ENCODE data around the gene HNRNPF.

Gene HNRNPF

GRCh38 chr10:43380610-43381222 lies 28.3 kb downstream of the HNRNPF start:
- no peak overlapping the region for H3K27ac ChIP-seq (ENCODE audit: low read depth, low read length)
- no peak overlapping the region for H3K9ac ChIP-seq (ENCODE audit: low read length in 5 of 5)
- H3K36me3 ChIP-seq (ENCODE audit: control insufficient read depth in 5 of 5, insufficient read depth in 5 of 5, low read length in 5 of 5) = peaks cover 0 to 12% (median 8%) of the 10 kb centered on the region in 5 donors
- H3K4me1 ChIP-seq (ENCODE audit: control insufficient read depth in 5 of 5, insufficient read depth in 5 of 5, low read length in 5 of 5) = no peaks in the 10 kb centered on the region
- H3K9me3 ChIP-seq (ENCODE audit: control insufficient read depth in 5 of 5, low read length in 5 of 5) = no peaks in the 10 kb centered on the region
- no peak overlapping the region for H3K4me3 ChIP-seq (ENCODE audit: low read depth in 1 of 5, low read length in 5 of 5)
- no peaks in the 10 kb centered on the region for H3K27me3 ChIP-seq (ENCODE audit: control insufficient read depth in 5 of 5, insufficient read depth in 4 of 5, low read length in 5 of 5)

GRCh38 chr10:43377424-43377883 lies 31.5 kb downstream of the HNRNPF start:
- H3K4me1 ChIP-seq (ENCODE audit: control insufficient read depth in 5 of 5, insufficient read depth in 5 of 5, low read length in 5 of 5) = no peaks in the 10 kb centered on the region

GRCh38 chr10:43376828-43377423 lies 32.1 kb downstream of the HNRNPF start:
- Histone ChIP-seq H3K27me3 (ENCODE audit: control insufficient read depth in 5 of 5, insufficient read depth in 4 of 5, low read length in 5 of 5) (peaks cover 0 to 3% (median 0%) of the 10 kb centered on the region in 5 donors), H3K9ac (ENCODE audit: low read length in 5 of 5) (no peak overlapping the region), H3K4me1 (ENCODE audit: control insufficient read depth in 5 of 5, insufficient read depth in 5 of 5, low read length in 5 of 5) (no peaks in the 10 kb centered on the region), H3K9me3 (ENCODE audit: control insufficient read depth in 5 of 5, low read length in 5 of 5) (no peaks in the 10 kb centered on the region), H3K27ac (ENCODE audit: low read depth, low read length) (no peak overlapping the region), H3K36me3 (ENCODE audit: control insufficient read depth in 5 of 5, insufficient read depth in 5 of 5, low read length in 5 of 5) (no peaks in the 10 kb centered on the region), H3K4me3 (ENCODE audit: low read depth in 1 of 5, low read length in 5 of 5) (no peak overlapping the region)

More at GRCh38 chr10:43377424-43377883, 31.5 kb downstream of the HNRNPF start:
- peaks cover 0 to 3% (median 0%) of the 10 kb centered on the region in 5 donors for H3K27me3 ChIP-seq (ENCODE audit: control insufficient read depth in 5 of 5, insufficient read depth in 4 of 5, low read length in 5 of 5)
- H3K9me3 ChIP-seq (ENCODE audit: control insufficient read depth in 5 of 5, low read length in 5 of 5) = no peaks in the 10 kb centered on the region
- no peak overlapping the region for H3K9ac ChIP-seq (ENCODE audit: low read length in 5 of 5)
- H3K4me3 ChIP-seq (ENCODE audit: low read depth in 1 of 5, low read length in 5 of 5) = no peak overlapping the region
- no peaks in the 10 kb centered on the region for H3K36me3 ChIP-seq (ENCODE audit: control insufficient read depth in 5 of 5, insufficient read depth in 5 of 5, low read length in 5 of 5)
- H3K27ac ChIP-seq (ENCODE audit: low read depth, low read length) = no peak overlapping the region

GRCh38 chr10:43376046-43376635 lies 32.8 kb downstream of the HNRNPF start:
- Histone ChIP-seq H3K9ac (ENCODE audit: low read length in 5 of 5) (no peak overlapping the region), H3K27ac (ENCODE audit: low read depth, low read length) (no peak overlapping the region), H3K4me1 (ENCODE audit: control insufficient read depth in 5 of 5, insufficient read depth in 5 of 5, low read length in 5 of 5) (no peaks in the 10 kb centered on the region)

GRCh38 chr10:43375401-43376020 lies 33.5 kb downstream of the HNRNPF start:
- Histone ChIP-seq H3K9ac (ENCODE audit: low read length in 5 of 5) (no peak overlapping the region), H3K4me1 (ENCODE audit: control insufficient read depth in 5 of 5, insufficient read depth in 5 of 5, low read length in 5 of 5) (no peaks in the 10 kb centered on the region), H3K9me3 (ENCODE audit: control insufficient read depth in 5 of 5, low read length in 5 of 5) (no peaks in the 10 kb centered on the region), H3K36me3 (ENCODE audit: control insufficient read depth in 5 of 5, insufficient read depth in 5 of 5, low read length in 5 of 5) (no peaks in the 10 kb centered on the region), H3K4me3 (ENCODE audit: low read depth in 1 of 5, low read length in 5 of 5) (no peak overlapping the region), H3K27ac (ENCODE audit: low read depth, low read length) (no peak overlapping the region), H3K27me3 (ENCODE audit: control insufficient read depth in 5 of 5, insufficient read depth in 4 of 5, low read length in 5 of 5) (peaks cover 0 to 3% (median 0%) of the 10 kb centered on the region in 5 donors)

More at GRCh38 chr10:43376046-43376635, 32.8 kb downstream of the HNRNPF start:
- Histone ChIP-seq H3K4me3 (ENCODE audit: low read depth in 1 of 5, low read length in 5 of 5) (no peak overlapping the region), H3K36me3 (ENCODE audit: control insufficient read depth in 5 of 5, insufficient read depth in 5 of 5, low read length in 5 of 5) (no peaks in the 10 kb centered on the region), H3K27me3 (ENCODE audit: control insufficient read depth in 5 of 5, insufficient read depth in 4 of 5, low read length in 5 of 5) (peaks cover 0 to 3% (median 0%) of the 10 kb centered on the region in 5 donors), H3K9me3 (ENCODE audit: control insufficient read depth in 5 of 5, low read length in 5 of 5) (no peaks in the 10 kb centered on the region)

GRCh38 chr10:43374194-43374593 lies 34.8 kb downstream of the HNRNPF start:
- no peaks in the 10 kb centered on the region for H3K36me3 ChIP-seq (ENCODE audit: control insufficient read depth in 5 of 5, insufficient read depth in 5 of 5, low read length in 5 of 5)
- peaks cover 0 to 3% (median 0%) of the 10 kb centered on the region in 5 donors for H3K27me3 ChIP-seq (ENCODE audit: control insufficient read depth in 5 of 5, insufficient read depth in 4 of 5, low read length in 5 of 5)
- H3K4me1 ChIP-seq (ENCODE audit: control insufficient read depth in 5 of 5, insufficient read depth in 5 of 5, low read length in 5 of 5) = no peaks in the 10 kb centered on the region
- no peak overlapping the region for H3K9ac ChIP-seq (ENCODE audit: low read length in 5 of 5)
- H3K4me3 ChIP-seq (ENCODE audit: low read depth in 1 of 5, low read length in 5 of 5) = no peak overlapping the region
- no peaks in the 10 kb centered on the region for H3K9me3 ChIP-seq (ENCODE audit: control insufficient read depth in 5 of 5, low read length in 5 of 5)
- no peak overlapping the region for H3K27ac ChIP-seq (ENCODE audit: low read depth, low read length)

GRCh38 chr10:43373461-43373860 lies 35.5 kb downstream of the HNRNPF start:
- no peak overlapping the region for H3K4me3 ChIP-seq (ENCODE audit: low read depth in 1 of 5, low read length in 5 of 5)
- peaks cover 0 to 3% (median 0%) of the 10 kb centered on the region in 5 donors for H3K27me3 ChIP-seq (ENCODE audit: control insufficient read depth in 5 of 5, insufficient read depth in 4 of 5, low read length in 5 of 5)
- no peaks in the 10 kb centered on the region for H3K9me3 ChIP-seq (ENCODE audit: control insufficient read depth in 5 of 5, low read length in 5 of 5)
- no peaks in the 10 kb centered on the region for H3K36me3 ChIP-seq (ENCODE audit: control insufficient read depth in 5 of 5, insufficient read depth in 5 of 5, low read length in 5 of 5)
- no peak overlapping the region for H3K27ac ChIP-seq (ENCODE audit: low read depth, low read length)
- no peaks in the 10 kb centered on the region for H3K4me1 ChIP-seq (ENCODE audit: control insufficient read depth in 5 of 5, insufficient read depth in 5 of 5, low read length in 5 of 5)
- no peak overlapping the region for H3K9ac ChIP-seq (ENCODE audit: low read length in 5 of 5)

- H3K4me1 ChIP-seq (ENCODE audit: control insufficient read depth in 5 of 5, insufficient read depth in 5 of 5, low read length in 5 of 5) = no peaks in the 10 kb centered on the region
- H3K27me3 ChIP-seq (ENCODE audit: control insufficient read depth in 5 of 5, insufficient read depth in 4 of 5, low read length in 5 of 5) = peaks cover 0 to 3% (median 0%) of the 10 kb centered on the region in 5 donors
- no peaks in the 10 kb centered on the region for H3K36me3 ChIP-seq (ENCODE audit: control insufficient read depth in 5 of 5, insufficient read depth in 5 of 5, low read length in 5 of 5)
- no peaks in the 10 kb centered on the region for H3K9me3 ChIP-seq (ENCODE audit: control insufficient read depth in 5 of 5, low read length in 5 of 5)
- no peak overlapping the region for H3K9ac ChIP-seq (ENCODE audit: low read length in 5 of 5)
- H3K27ac ChIP-seq (ENCODE audit: low read depth, low read length) = no peak overlapping the region
- H3K4me3 ChIP-seq (ENCODE audit: low read depth in 1 of 5, low read length in 5 of 5) = no peak overlapping the region
Observed at GRCh38 chr10:43372765-43373361, 36.1 kb downstream of the HNRNPF start.

- Histone ChIP-seq H3K9ac (ENCODE audit: low read length in 5 of 5) (no peak within 1 kb of the TSS), H3K9me3 (ENCODE audit: control insufficient read depth in 5 of 5, low read length in 5 of 5) (no peaks in the 10 kb centered on the region)
Observed at GRCh38 chr10:43371418-43371817, 37.6 kb downstream of the HNRNPF start, which contains the start of gene FXYD4. FXYD4 (plus strand) TSS chr10:43371636; CDS start chr10:43373747, 2,111 bp downstream.

More at GRCh38 chr10:43371418-43371817, 37.6 kb downstream of the HNRNPF start, which contains the start of gene FXYD4:
- Histone ChIP-seq H3K4me1 (ENCODE audit: control insufficient read depth in 5 of 5, insufficient read depth in 5 of 5, low read length in 5 of 5) (no peaks in the 10 kb centered on the region), H3K4me3 (ENCODE audit: low read depth in 1 of 5, low read length in 5 of 5) (no peak within 1 kb of the TSS), H3K36me3 (ENCODE audit: control insufficient read depth in 5 of 5, insufficient read depth in 5 of 5, low read length in 5 of 5) (no peaks in the 10 kb centered on the region), H3K27ac (ENCODE audit: low read depth, low read length) (no peak within 1 kb of the TSS), H3K27me3 (ENCODE audit: control insufficient read depth in 5 of 5, insufficient read depth in 4 of 5, low read length in 5 of 5) (peaks cover 0 to 3% (median 0%) of the 10 kb centered on the region in 5 donors)

Measured in subcutaneous abdominal adipose tissue (tissue), 5 donors.